K562 (cell line): ENCODE results near the gene ARSA. TPM values are rescaled to one million over a fixed set of nuclear protein-coding genes. Genes with fewer than 3 reads are reported as not detected.

Experiments
- ARID3B ChIP-seq: fragments of 250-450 bp; sonication (Bioruptor Pico); IDR thresholded peaks from 2 replicates; pipeline ENCODE4 v1.4.0; 2020; ENCODE audit warnings: borderline replicate concordance
- CLOCK ChIP-seq: fragments of 250-450 bp; sonication (Bioruptor Pico); IDR thresholded peaks from 2 replicates; pipeline ENCODE4 v1.4.0; 2020; ENCODE audit warnings: mild to moderate bottlenecking, moderate library complexity, borderline replicate concordance
- ELF2 ChIP-seq: fragments of 250-450 bp; sonication (Bioruptor Pico); IDR thresholded peaks from 2 replicates; pipeline ENCODE4 v1.5.0; 2021; ENCODE audit warnings: mild to moderate bottlenecking
- FIP1L1 ChIP-seq: fragments of 200-400 bp; formaldehyde crosslinking; IDR thresholded peaks from 2 replicates; pipeline ENCODE4 v1.6.1; 2018; ENCODE audit warnings: mild to moderate bottlenecking, low read depth, low read length; ENCODE audit not compliant: poor library complexity, severe bottlenecking
- HDAC8 ChIP-seq: fragments of 450-650 bp; IDR thresholded peaks from 2 replicates; pipeline ENCODE4 v1.6.1; 2016; ENCODE audit warnings: mild to moderate bottlenecking, missing genetic modification characterization, moderate library complexity, missing compliant biosample characterization
- HOMEZ ChIP-seq: fragments of 250-450 bp; sonication (Bioruptor Pico); IDR thresholded peaks from 2 replicates; pipeline ENCODE4 v1.4.0; 2020; ENCODE audit warnings: mild to moderate bottlenecking, moderate library complexity
- HSF4 ChIP-seq: fragments of 250-450 bp; sonication (Bioruptor Pico); IDR thresholded peaks from 2 replicates; pipeline ENCODE4 v2.1.2; 2022; ENCODE audit warnings: mild to moderate bottlenecking, moderate library complexity, borderline replicate concordance
- NCOA4 ChIP-seq: fragments of 450-650 bp; IDR thresholded peaks from 2 replicates; pipeline ENCODE4 v1.6.1; 2018; ENCODE audit warnings: mild to moderate bottlenecking; ENCODE audit not compliant: partially characterized antibody
- PTBP1 ChIP-seq: fragments of 200-400 bp; formaldehyde crosslinking; IDR thresholded peaks from 2 replicates; pipeline ENCODE4 v1.6.1; 2017; ENCODE audit warnings: low read depth, low read length
- RBFOX2 ChIP-seq: fragments of 200-400 bp; formaldehyde crosslinking; IDR thresholded peaks from 2 replicates; pipeline ENCODE4 v1.6.1; 2017; ENCODE audit warnings: low read depth, mild to moderate bottlenecking, low read length, moderate library complexity
- SIN3A ChIP-seq, 2 experiments: fragments of 150-350 bp in 1 of 2; IDR thresholded peaks; 2 replicates each; pipeline ENCODE4 v1.6.1; 2011 to 2016; ENCODE audit warnings: borderline replicate concordance in 2 of 2, low read depth in 2 of 2, low read length in 2 of 2, mild to moderate bottlenecking in 2 of 2, moderate library complexity in 2 of 2; ENCODE audit not compliant: control insufficient read depth in 1 of 2
- SREBF1 ChIP-seq: fragments of 150-350 bp; IDR thresholded peaks from 2 replicates; pipeline ENCODE4 v1.6.1; 2014; ENCODE audit warnings: antibody characterized with exemption, low read depth, low read length, borderline replicate concordance
- ZBTB1 ChIP-seq: sonication (generic); formaldehyde crosslinking; IDR thresholded peaks from 2 replicates; pipeline ENCODE4 v1.8.1; 2023; ENCODE audit warnings: missing genetic modification reagents, low read depth, mild to moderate bottlenecking, borderline replicate concordance
- ZC3H11A ChIP-seq: IDR thresholded peaks from 2 replicates; pipeline ENCODE4 v1.6.1; 2012; ENCODE audit warnings: low read depth, low read length, improper control_type of control experiment
- ZNF431 ChIP-seq: sonication (generic); formaldehyde crosslinking; IDR thresholded peaks from 2 replicates; pipeline ENCODE4 v1.8.0; 2022; ENCODE audit warnings: mild to moderate bottlenecking, missing genetic modification reagents
- ZNF586 ChIP-seq: fragments of 450-650 bp; formaldehyde crosslinking; conservative IDR thresholded peaks from 2 replicates; pipeline ENCODE4 v1.4.0; 2020; ENCODE audit warnings: mild to moderate bottlenecking, moderate library complexity
- ZNF699 ChIP-seq: fragments of 250-450 bp; sonication (Bioruptor Pico); IDR thresholded peaks from 2 replicates; pipeline ENCODE4 v1.8.0; 2021; ENCODE audit warnings: mild to moderate bottlenecking, moderate library complexity; ENCODE audit not compliant: insufficient replicate concordance
- polyA plus RNA-seq, 8 experiments: library from polyadenylated mRNA; depleted of rRNA in 4 of 8; stranded (reverse) in 5 of 8; unstranded in 3 of 8; fragments of >200 nt; fragmentation: Nextera tagmentation in 2 of 8; fragmentation: Illumina TruSeq in 1 of 8; extraction: Ambion mirVana in 2 of 8; extraction: Trizol in 1 of 8; gene quantifications; 2 replicates each; pipeline versions ENCODE4 v1.2.1 to v1.2.3, GENCODE V29; 2011 to 2014; ENCODE audit warnings: inconsistent platforms in 1 of 8, missing spikeins in 1 of 8
- total RNA-seq, 7 experiments: library from RNA; depleted of rRNA in 6 of 7; stranded (reverse); fragments of >200 nt in 6 of 7; fragmentation: Illumina TruSeq in 2 of 7; extraction: Trizol in 2 of 7; gene quantifications; 2 replicates each; pipeline versions ENCODE4 v1.2.1 to v1.2.3, GENCODE V29; 2011 to 2021; ENCODE audit warnings: low replicate concordance in 1 of 7
- TF ChIP-seq, protein P1 (sequence below): fragments of 150-350 bp; conservative IDR thresholded peaks from 2 replicates; pipeline ENCODE4 v1.6.1; 2014; ENCODE audit warnings: low read length

The ARSA gene
- total and polyA plus RNA-seq, 9 of the 15 experiments (the other 6 are each of a cell fraction or from before 2014, with no cell fraction given): 0.32 to 10.9 (median 1.8) TPM; not detected in 1

- TF ChIP-seq, protein P1, sequence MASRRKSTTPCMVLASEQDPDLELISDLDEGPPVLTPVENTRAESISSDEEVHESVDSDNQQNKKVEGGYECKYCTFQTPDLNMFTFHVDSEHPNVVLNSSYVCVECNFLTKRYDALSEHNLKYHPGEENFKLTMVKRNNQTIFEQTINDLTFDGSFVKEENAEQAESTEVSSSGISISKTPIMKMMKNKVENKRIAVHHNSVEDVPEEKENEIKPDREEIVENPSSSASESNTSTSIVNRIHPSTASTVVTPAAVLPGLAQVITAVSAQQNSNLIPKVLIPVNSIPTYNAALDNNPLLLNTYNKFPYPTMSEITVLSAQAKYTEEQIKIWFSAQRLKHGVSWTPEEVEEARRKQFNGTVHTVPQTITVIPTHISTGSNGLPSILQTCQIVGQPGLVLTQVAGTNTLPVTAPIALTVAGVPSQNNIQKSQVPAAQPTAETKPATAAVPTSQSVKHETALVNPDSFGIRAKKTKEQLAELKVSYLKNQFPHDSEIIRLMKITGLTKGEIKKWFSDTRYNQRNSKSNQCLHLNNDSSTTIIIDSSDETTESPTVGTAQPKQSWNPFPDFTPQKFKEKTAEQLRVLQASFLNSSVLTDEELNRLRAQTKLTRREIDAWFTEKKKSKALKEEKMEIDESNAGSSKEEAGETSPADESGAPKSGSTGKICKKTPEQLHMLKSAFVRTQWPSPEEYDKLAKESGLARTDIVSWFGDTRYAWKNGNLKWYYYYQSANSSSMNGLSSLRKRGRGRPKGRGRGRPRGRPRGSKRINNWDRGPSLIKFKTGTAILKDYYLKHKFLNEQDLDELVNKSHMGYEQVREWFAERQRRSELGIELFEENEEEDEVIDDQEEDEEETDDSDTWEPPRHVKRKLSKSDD: no peak
- no peak for TF ChIP-seq FIP1L1
- TF ChIP-seq HOMEZ (CRISPR knock-in tag): no peak
- no peak for TF ChIP-seq CLOCK
- no peak for TF ChIP-seq SIN3A (IDR thresholded peaks at IDR 0.05; ENCODE audit: borderline replicate concordance in 2 of 2, control insufficient read depth in 1 of 2, low read depth in 2 of 2, low read length in 2 of 2)
- TF ChIP-seq HDAC8 (tag): no peak
- TF ChIP-seq ZNF699 (CRISPR knock-in tag): no peak
- no peak for TF ChIP-seq SREBF1
- no peak for TF ChIP-seq PTBP1
- TF ChIP-seq ZNF586 (CRISPR knock-in tag): no peak
- TF ChIP-seq HSF4 (CRISPR knock-in tag): no peak
- TF ChIP-seq NCOA4: no peak
- TF ChIP-seq RBFOX2: peak; percentile 63
- no peak for TF ChIP-seq ZNF431 (CRISPR knock-in tag)
- TF ChIP-seq ELF2: no peak
- TF ChIP-seq ARID3B (CRISPR knock-in tag): no peak
- TF ChIP-seq ZC3H11A: no peak
- TF ChIP-seq ZBTB1 (CRISPR knock-in tag): peak; percentile 59; the same call in 1 of the 2 replicates
Observed at GRCh38 chr22:50627642-50628542, at the start of gene ARSA (continued).
